ENCODE results near the gene ACSF2. TPM values are rescaled to one million over a fixed set of nuclear protein-coding genes. Genes with fewer than 3 reads are reported as not detected.
"Not testable (repeated sequence)": the region's sequence is repeated elsewhere in the genome, so short reads cannot be mapped to it uniquely, and the experiment has no call there.

Gene ACSF2
- total RNA-seq, 4 donors from 2014 or later, result 165 to 460 (median 190) TPM

- intact Hi-C loops (cut with DNase I; ENCODE audit: low total_unique reads) (no loop called here), in situ Hi-C loops (cut with MboI; ENCODE audit: low pct_ligation_motif_present in 1 of 4, low pct_unique_long_range_greater_than_20kb in 1 of 4, low sequenced_read_pairs in 3 of 4) (no loop called here)
- 75% methylated on average over 5 of the region's 5 CpGs; no CpG with 5 or more reads in 1 of the 2 donors for WGBS, 2 donors (ENCODE audit: low coverage in 1 of 2)
- no peaks in the 10 kb centered on the region for H3K9me3 ChIP-seq
- no peaks in the 10 kb centered on the region for H3K36me3 ChIP-seq
- H3K4me1 ChIP-seq, result peaks cover 0 to 3% (median 0%) of the 10 kb centered on the region in 4 donors
- DNase-seq, result no peak
- peaks cover 6% of the 10 kb centered on the region for H3K27me3 ChIP-seq
- no peak overlapping the region for H3K4me3 ChIP-seq
- H3K27ac ChIP-seq, result no peak overlapping the region
- TF ChIP-seq EP300 (IDR thresholded peaks at IDR 0.05; ENCODE audit: low read depth) (no peak), POLR2A (IDR thresholded peaks at IDR 0.05) (no peak), POLR2AphosphoS5 (IDR thresholded peaks at IDR 0.05) (no peak), CTCF (IDR thresholded peaks at IDR 0.05) (no peak)
Observed at GRCh38 chr17:50406578-50406977, 19.4 kb upstream of the ACSF2 start.

GRCh38 chr17:50407921-50408320 lies 18.1 kb upstream of the ACSF2 start:
- Histone ChIP-seq H3K4me1 (peaks cover 0 to 6% (median 2%) of the 10 kb centered on the region in 4 donors), H3K36me3 (no peaks in the 10 kb centered on the region), H3K27ac (no peak overlapping the region), H3K4me3 (no peak overlapping the region), H3K27me3 (peaks cover 6% of the 10 kb centered on the region), H3K9me3 (no peaks in the 10 kb centered on the region)
- DNase-seq, result no peak
- in situ Hi-C loops (cut with MboI; ENCODE audit: low pct_ligation_motif_present in 1 of 4, low pct_unique_long_range_greater_than_20kb in 1 of 4, low sequenced_read_pairs in 3 of 4), result no loop called here
- WGBS, 2 donors (ENCODE audit: low coverage in 1 of 2), result 40 to 80% methylated on average over 1 to 4 of the region's 4 CpGs
- intact Hi-C loops (cut with DNase I; ENCODE audit: low total_unique reads), result no loop called here
- TF ChIP-seq EP300 (IDR thresholded peaks at IDR 0.05; ENCODE audit: low read depth) (no peak), POLR2AphosphoS5 (IDR thresholded peaks at IDR 0.05) (no peak), CTCF (IDR thresholded peaks at IDR 0.05) (no peak), POLR2A (IDR thresholded peaks at IDR 0.05) (no peak)

GRCh38 chr17:50412188-50412732 lies 13.8 kb upstream of the ACSF2 start:
- peak overlapping the region in 3 of 4 donors; percentile 20 to 70 (median 54) for H3K27ac ChIP-seq
- H3K4me3 ChIP-seq, result no peak overlapping the region
- peaks cover 0 to 11% (median 2%) of the 10 kb centered on the region in 4 donors for H3K4me1 ChIP-seq
- H3K36me3 ChIP-seq, result no peaks in the 10 kb centered on the region
- TF ChIP-seq POLR2AphosphoS5 (IDR thresholded peaks at IDR 0.05), result no peak
- no peak for TF ChIP-seq POLR2A (IDR thresholded peaks at IDR 0.05)
- TF ChIP-seq CTCF (IDR thresholded peaks at IDR 0.05), result no peak
- TF ChIP-seq EP300 (IDR thresholded peaks at IDR 0.05; ENCODE audit: low read depth), result no peak
- no peaks in the 10 kb centered on the region for H3K9me3 ChIP-seq
- no peak for DNase-seq
- no peaks in the 10 kb centered on the region for H3K27me3 ChIP-seq
- WGBS, 2 donors (ENCODE audit: low coverage in 1 of 2), result 47 to 50% methylated on average over 1 to 4 of the region's 4 CpGs
- in situ Hi-C loops (cut with MboI; ENCODE audit: low pct_ligation_motif_present in 1 of 4, low pct_unique_long_range_greater_than_20kb in 1 of 4, low sequenced_read_pairs in 3 of 4) (no loop called here), intact Hi-C loops (cut with DNase I; ENCODE audit: low total_unique reads) (no loop called here)

- no peaks in the 10 kb centered on the region for H3K9me3 ChIP-seq
- intact Hi-C loops (cut with DNase I; ENCODE audit: low total_unique reads) (no loop called here), in situ Hi-C loops (cut with MboI; ENCODE audit: low pct_ligation_motif_present in 1 of 4, low pct_unique_long_range_greater_than_20kb in 1 of 4, low sequenced_read_pairs in 3 of 4) (no loop called here)
- no peak overlapping the region for H3K4me3 ChIP-seq
- H3K4me1 ChIP-seq, result peaks cover 0 to 11% (median 2%) of the 10 kb centered on the region in 4 donors
- H3K36me3 ChIP-seq, result no peaks in the 10 kb centered on the region
- no peaks in the 10 kb centered on the region for H3K27me3 ChIP-seq
- TF ChIP-seq EP300 (IDR thresholded peaks at IDR 0.05; ENCODE audit: low read depth) (no peak), CTCF (IDR thresholded peaks at IDR 0.05) (no peak), POLR2AphosphoS5 (IDR thresholded peaks at IDR 0.05) (no peak), POLR2A (IDR thresholded peaks at IDR 0.05) (no peak)
- no peak for DNase-seq
- WGBS, 2 donors (ENCODE audit: low coverage in 1 of 2), result 67 to 70% methylated on average over 3 of the region's 3 CpGs
- no peak overlapping the region for H3K27ac ChIP-seq
Observed at GRCh38 chr17:50414808-50415207, 11.2 kb upstream of the ACSF2 start.

- H3K27ac ChIP-seq; DNase-seq; H3K36me3 ChIP-seq; H3K27me3 ChIP-seq; H3K4me3 ChIP-seq; intact Hi-C loops (cut with DNase I; ENCODE audit: low total_unique reads); H3K9me3 ChIP-seq; in situ Hi-C loops (cut with MboI; ENCODE audit: low pct_ligation_motif_present in 1 of 4, low pct_unique_long_range_greater_than_20kb in 1 of 4, low sequenced_read_pairs in 3 of 4): not testable (repeated sequence)
- H3K4me1 ChIP-seq, result peaks cover 3 to 20% (median 10%) of the 10 kb centered on the region in 4 donors
- 96 to 100% methylated on average over 4 to 10 of the region's 10 CpGs for WGBS, 2 donors (ENCODE audit: low coverage in 1 of 2)
Observed at GRCh38 chr17:50419577-50419976, 6.4 kb upstream of the ACSF2 start.
